HEK293 (cell line): ENCODE measurements around the gene MUCL3.

ENCODE experiments used
- CTCF ChIA-PET: fragments of 350-600 bp; formaldehyde crosslinking; extraction: SDS; loops from one replicate; lab custom pipeline; 2021; ENCODE audit warnings: antibody characterized with exemption; lab: Yijun Ruan, JAX
- POLR2A ChIA-PET: fragments of 300-600 bp; formaldehyde crosslinking; extraction: SDS; loops from one replicate; lab custom pipeline; 2020; ENCODE audit warnings: antibody characterized with exemption, inconsistent platforms; lab: Yijun Ruan, JAX
- H3K27ac ChIP-seq: fragments of 200-500 bp; sonication (Bioruptor generic); 2 replicates; pipeline ENCODE4 v1.5.1; 2014; ENCODE audit warnings: low read depth, low read length, control low read depth, inconsistent platforms; ENCODE audit errors: extremely low read depth
- H3K36me3 ChIP-seq, 2 experiments: fragments of 200-500 bp in 1 of 2; sonication (Bioruptor generic) in 1 of 2; 1 replicate in 1 of 2; 2 replicates in 1 of 2; pipeline ENCODE4 v1.5.1; 2014 to 2017; ENCODE audit warnings: inconsistent platforms in 2 of 2, low read length in 2 of 2; ENCODE audit not compliant: control insufficient read depth in 2 of 2, insufficient read depth in 1 of 2
- H3K4me1 ChIP-seq: fragments of 200-500 bp; sonication (Bioruptor generic); 2 replicates; pipeline ENCODE4 v1.5.1; 2014; ENCODE audit warnings: mild to moderate bottlenecking, low read length, inconsistent platforms; ENCODE audit not compliant: control insufficient read depth, insufficient read depth
- H3K4me3 ChIP-seq: 2 replicates; pipeline ENCODE4 v1.5.1; 2011; ENCODE audit warnings: low read depth, mild to moderate bottlenecking, control low read depth, low read length, moderate library complexity
- H3K9me3 ChIP-seq: fragments of 200-500 bp; sonication (Bioruptor generic); 2 replicates; pipeline ENCODE4 v1.5.1; 2014; ENCODE audit warnings: low read depth, low read length, inconsistent platforms; ENCODE audit not compliant: control insufficient read depth, insufficient read depth
- BCL11B ChIP-seq: fragments of 450-650 bp; formaldehyde crosslinking; IDR thresholded peaks from 2 replicates; pipeline ENCODE4 v1.5.1; 2016; ENCODE audit warnings: low read depth, missing biosample characterization, missing genetic modification characterization
- GFI1B ChIP-seq: fragments of 450-650 bp; formaldehyde crosslinking; IDR thresholded peaks from 2 replicates; pipeline ENCODE4 v1.5.1; 2016; ENCODE audit warnings: missing biosample characterization, missing genetic modification characterization
- GLIS1 ChIP-seq: fragments of 450-650 bp; formaldehyde crosslinking; IDR thresholded peaks from 2 replicates; pipeline ENCODE4 v1.5.1; 2016; ENCODE audit warnings: missing biosample characterization, missing genetic modification characterization
- GLIS2 ChIP-seq: fragments of 450-650 bp; formaldehyde crosslinking; IDR thresholded peaks from 2 replicates; pipeline ENCODE4 v1.5.1; 2016; ENCODE audit warnings: missing biosample characterization, missing genetic modification characterization
- KLF1 ChIP-seq: fragments of 450-650 bp; formaldehyde crosslinking; IDR thresholded peaks from 2 replicates; pipeline ENCODE4 v1.5.1; 2016; ENCODE audit warnings: missing biosample characterization, missing genetic modification characterization
- KLF10 ChIP-seq: fragments of 450-650 bp; IDR thresholded peaks from 2 replicates; pipeline ENCODE4 v1.5.1; 2018; ENCODE audit warnings: missing biosample characterization, mild to moderate bottlenecking, missing genetic modification characterization
- KLF8 ChIP-seq: fragments of 450-650 bp; formaldehyde crosslinking; IDR thresholded peaks from 2 replicates; pipeline ENCODE4 v1.5.1; 2016; ENCODE audit warnings: missing biosample characterization, missing genetic modification characterization
- OVOL3 ChIP-seq: fragments of 450-650 bp; formaldehyde crosslinking; IDR thresholded peaks from 2 replicates; pipeline ENCODE4 v1.5.1; 2016; ENCODE audit warnings: missing biosample characterization, missing genetic modification characterization
- SALL2 ChIP-seq: fragments of 450-650 bp; formaldehyde crosslinking; IDR thresholded peaks from 2 replicates; pipeline ENCODE4 v1.5.0; 2017; ENCODE audit warnings: missing biosample characterization, mild to moderate bottlenecking, missing genetic modification characterization, borderline replicate concordance
- SP7 ChIP-seq: fragments of 450-650 bp; formaldehyde crosslinking; IDR thresholded peaks from 2 replicates; pipeline ENCODE4 v1.5.1; 2016; ENCODE audit warnings: missing biosample characterization, missing genetic modification characterization
- ZBTB8A ChIP-seq: fragments of 450-650 bp; formaldehyde crosslinking; IDR thresholded peaks from 2 replicates; pipeline ENCODE4 v1.5.1; 2016; ENCODE audit warnings: missing biosample characterization, missing genetic modification characterization
- ZNF211 ChIP-seq: fragments of 450-650 bp; formaldehyde crosslinking; IDR thresholded peaks from 2 replicates; pipeline ENCODE4 v1.5.1; 2016; ENCODE audit warnings: low read depth, missing biosample characterization, missing genetic modification characterization
- ZNF324 ChIP-seq: fragments of 450-650 bp; formaldehyde crosslinking; IDR thresholded peaks from 2 replicates; pipeline ENCODE4 v1.5.1; 2016; ENCODE audit warnings: missing biosample characterization, missing genetic modification characterization
- ZNF600 ChIP-seq: fragments of 450-650 bp; formaldehyde crosslinking; IDR thresholded peaks from 2 replicates; pipeline ENCODE4 v1.5.1; 2016; ENCODE audit warnings: missing biosample characterization, missing genetic modification characterization
- ZNF785 ChIP-seq: fragments of 450-650 bp; formaldehyde crosslinking; IDR thresholded peaks from 2 replicates; pipeline ENCODE4 v1.5.1; 2016; ENCODE audit warnings: missing biosample characterization, missing genetic modification characterization
- ZSCAN30 ChIP-seq: fragments of 450-650 bp; IDR thresholded peaks from 2 replicates; pipeline ENCODE4 v1.5.1; 2018; ENCODE audit warnings: missing biosample characterization, mild to moderate bottlenecking, missing genetic modification characterization, moderate library complexity
- TF ChIP-seq, protein P1 (sequence below): fragments of 450-650 bp; formaldehyde crosslinking; IDR thresholded peaks from 2 replicates; pipeline ENCODE4 v1.5.1; 2017; ENCODE audit warnings: missing biosample characterization, missing genetic modification characterization
- TF ChIP-seq, protein P2 (sequence below): fragments of 450-650 bp; formaldehyde crosslinking; IDR thresholded peaks from 2 replicates; pipeline ENCODE4 v1.5.1; 2017; ENCODE audit warnings: missing biosample characterization, mild to moderate bottlenecking, missing genetic modification characterization, moderate library complexity
- TF ChIP-seq, protein P3 (sequence below): sonication (generic); formaldehyde crosslinking; IDR thresholded peaks from 2 replicates; pipeline ENCODE4 v1.8.1; 2022; ENCODE audit warnings: mild to moderate bottlenecking, moderate library complexity, missing genetic modification reagents

MUCL3 gene

DNA sequence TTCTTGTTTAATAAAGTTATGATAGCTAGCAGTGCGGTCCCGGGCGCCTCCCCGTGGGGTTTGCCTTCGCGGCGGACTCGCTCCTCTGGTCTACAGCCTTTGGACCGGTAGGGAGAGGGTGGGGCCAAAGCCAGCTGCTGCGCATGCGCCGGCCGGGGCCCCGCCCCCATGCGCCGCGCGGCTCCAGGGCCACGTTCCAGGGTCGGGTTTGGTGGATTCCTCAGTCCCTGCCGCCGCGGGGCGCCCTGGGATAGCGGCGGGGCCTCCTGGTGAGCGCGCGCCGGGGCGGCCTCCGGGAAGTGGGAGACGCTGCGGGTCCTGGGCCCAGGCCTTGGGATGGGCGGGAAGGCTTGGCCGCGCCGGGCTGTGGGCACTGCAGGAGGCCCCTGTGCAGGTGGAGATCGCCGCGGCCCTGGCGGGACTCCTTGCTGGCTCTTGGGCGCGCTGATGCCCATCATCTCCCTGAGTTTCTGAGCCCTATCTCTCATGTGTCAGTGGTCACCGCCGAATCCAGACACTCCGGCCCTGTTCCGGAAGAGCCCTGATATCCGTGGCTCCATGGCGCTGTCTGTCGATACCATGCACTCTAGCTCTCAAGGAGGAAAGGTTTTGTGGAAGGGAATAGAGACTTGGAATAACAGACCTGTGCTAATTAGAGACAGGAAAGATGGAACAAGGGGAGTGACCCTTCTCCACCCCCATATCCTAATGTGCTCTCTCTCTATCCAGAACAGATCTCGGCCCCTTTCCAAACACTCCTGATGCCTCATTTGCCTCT is 26.5 kb upstream of the MUCL3 start, which contains the start of gene VARS2 (continued):
- TF ChIP-seq, protein P1, sequence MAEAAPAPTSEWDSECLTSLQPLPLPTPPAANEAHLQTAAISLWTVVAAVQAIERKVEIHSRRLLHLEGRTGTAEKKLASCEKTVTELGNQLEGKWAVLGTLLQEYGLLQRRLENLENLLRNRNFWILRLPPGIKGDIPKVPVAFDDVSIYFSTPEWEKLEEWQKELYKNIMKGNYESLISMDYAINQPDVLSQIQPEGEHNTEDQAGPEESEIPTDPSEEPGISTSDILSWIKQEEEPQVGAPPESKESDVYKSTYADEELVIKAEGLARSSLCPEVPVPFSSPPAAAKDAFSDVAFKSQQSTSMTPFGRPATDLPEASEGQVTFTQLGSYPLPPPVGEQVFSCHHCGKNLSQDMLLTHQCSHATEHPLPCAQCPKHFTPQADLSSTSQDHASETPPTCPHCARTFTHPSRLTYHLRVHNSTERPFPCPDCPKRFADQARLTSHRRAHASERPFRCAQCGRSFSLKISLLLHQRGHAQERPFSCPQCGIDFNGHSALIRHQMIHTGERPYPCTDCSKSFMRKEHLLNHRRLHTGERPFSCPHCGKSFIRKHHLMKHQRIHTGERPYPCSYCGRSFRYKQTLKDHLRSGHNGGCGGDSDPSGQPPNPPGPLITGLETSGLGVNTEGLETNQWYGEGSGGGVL (tag by site-specific recombination), result peak; percentile 26; the same call in 1 of the 2 replicates
- TF ChIP-seq ZNF600, result peak; percentile 93
- TF ChIP-seq GLIS1 (tag by site-specific recombination), result peak; percentile 80
- TF ChIP-seq KLF1 (tag by site-specific recombination), result peak; percentile 33; the same call in 1 of the 2 replicates
- no peak for TF ChIP-seq ZNF211 (tag by site-specific recombination)
- no peak for TF ChIP-seq SALL2 (tag by site-specific recombination)
- TF ChIP-seq GFI1B (tag by site-specific recombination), result peak; percentile 14; the same call in 1 of the 2 replicates
- TF ChIP-seq ZNF324 (tag by site-specific recombination), result 0 out of 2 replicates have a peak, but pooled peaks have one; percentile 23
- TF ChIP-seq SP7 (tag by site-specific recombination), result peak; percentile 47; the same call in 1 of the 2 replicates
- peak; percentile 90 for TF ChIP-seq ZSCAN30 (tag by site-specific recombination)
- TF ChIP-seq OVOL3, result peak; percentile 65; the same call in 1 of the 2 replicates
- TF ChIP-seq KLF8 (tag by site-specific recombination), result peak; percentile 65; the same call in 1 of the 2 replicates
- peak; percentile 62; the same call in 1 of the 2 replicates for TF ChIP-seq KLF10 (tag by site-specific recombination)
- TF ChIP-seq, protein P2, sequence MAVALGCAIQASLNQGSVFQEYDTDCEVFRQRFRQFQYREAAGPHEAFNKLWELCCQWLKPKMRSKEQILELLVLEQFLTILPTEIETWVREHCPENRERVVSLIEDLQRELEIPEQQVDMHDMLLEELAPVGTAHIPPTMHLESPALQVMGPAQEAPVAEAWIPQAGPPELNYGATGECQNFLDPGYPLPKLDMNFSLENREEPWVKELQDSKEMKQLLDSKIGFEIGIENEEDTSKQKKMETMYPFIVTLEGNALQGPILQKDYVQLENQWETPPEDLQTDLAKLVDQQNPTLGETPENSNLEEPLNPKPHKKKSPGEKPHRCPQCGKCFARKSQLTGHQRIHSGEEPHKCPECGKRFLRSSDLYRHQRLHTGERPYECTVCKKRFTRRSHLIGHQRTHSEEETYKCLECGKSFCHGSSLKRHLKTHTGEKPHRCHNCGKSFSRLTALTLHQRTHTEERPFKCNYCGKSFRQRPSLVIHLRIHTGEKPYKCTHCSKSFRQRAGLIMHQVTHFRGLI, result peak; percentile 34; the same call in 1 of the 2 replicates
- TF ChIP-seq ZNF785, result no peak
- peak; percentile 81 for TF ChIP-seq GLIS2 (tag by site-specific recombination)
- no peak for TF ChIP-seq BCL11B

DNA sequence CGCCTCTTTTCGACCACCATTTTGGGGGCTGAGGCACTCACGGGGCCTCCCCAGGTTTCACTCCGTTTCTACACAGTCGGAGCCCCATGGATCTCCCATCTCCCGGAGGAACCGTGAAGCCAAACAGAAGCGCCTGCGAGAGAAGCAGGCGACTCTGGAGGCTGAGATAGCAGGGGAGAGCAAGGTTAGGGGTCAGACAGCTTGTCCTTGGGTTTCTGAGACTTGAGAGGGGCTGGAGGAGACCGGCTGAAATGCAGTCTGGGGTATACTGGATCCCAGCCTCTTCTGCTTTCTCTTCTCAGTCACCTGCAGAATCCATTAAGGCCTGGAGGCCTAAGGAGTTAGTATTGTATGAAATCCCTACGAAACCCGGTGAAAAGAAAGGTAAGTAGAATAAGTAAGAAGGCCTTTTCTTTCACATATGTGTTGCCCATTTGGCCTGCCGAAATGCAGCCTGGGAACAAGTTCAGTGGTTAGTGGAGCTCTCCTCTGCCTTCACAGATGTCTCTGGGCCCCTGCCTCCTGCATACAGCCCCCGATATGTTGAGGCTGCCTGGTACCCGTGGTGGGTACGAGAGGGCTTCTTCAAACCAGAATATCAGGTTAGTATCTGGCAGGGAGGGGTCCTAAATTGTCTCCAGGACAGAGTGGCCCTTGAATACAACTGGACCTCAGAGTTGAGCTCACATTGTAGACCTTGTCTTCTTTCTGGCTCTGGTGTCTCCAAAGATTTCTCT is 25.8 kb upstream of the MUCL3 start:
- no peak for TF ChIP-seq ZBTB8A (tag by site-specific recombination)
- TF ChIP-seq, protein P3, sequence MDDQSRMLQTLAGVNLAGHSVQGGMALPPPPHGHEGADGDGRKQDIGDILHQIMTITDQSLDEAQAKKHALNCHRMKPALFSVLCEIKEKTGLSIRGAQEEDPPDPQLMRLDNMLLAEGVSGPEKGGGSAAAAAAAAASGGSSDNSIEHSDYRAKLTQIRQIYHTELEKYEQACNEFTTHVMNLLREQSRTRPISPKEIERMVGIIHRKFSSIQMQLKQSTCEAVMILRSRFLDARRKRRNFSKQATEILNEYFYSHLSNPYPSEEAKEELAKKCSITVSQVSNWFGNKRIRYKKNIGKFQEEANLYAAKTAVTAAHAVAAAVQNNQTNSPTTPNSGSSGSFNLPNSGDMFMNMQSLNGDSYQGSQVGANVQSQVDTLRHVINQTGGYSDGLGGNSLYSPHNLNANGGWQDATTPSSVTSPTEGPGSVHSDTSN (CRISPR knock-in tag), result 0 out of 2 replicates have a peak, but pooled peaks have one; percentile 26
- ChIA-PET POLR2A (interaction anchor here (0.8 to 2.9 kb wide), 10 partner anchors 11 to 194 kb away, joined by 3 to 24 read pairs (median 4); partner anchors contain the start of genes DDR1 and IER3), CTCF (interaction anchor here (0.5 to 9.9 kb wide), 37 partner anchors 9 to 452 kb away, joined by 3 to 206 read pairs (median 5); partner anchors contain the start of gene MUCL3)
- Histone ChIP-seq H3K36me3 (peaks cover 36 to 82% of the 10 kb centered on the region in 2 experiments), H3K27ac (peak overlapping the region; percentile 85), H3K9me3 (no peaks in the 10 kb centered on the region), H3K4me1 (peaks cover 6% of the 10 kb centered on the region), H3K4me3 (peak overlapping the region; percentile 45)
